Central memory CD8-positive, alpha-beta T cell (primary cell): ENCODE measurements around the gene MPG.
A peak's percentile ranks its signal among the peaks of the same experiment; 100 is the strongest.

Experiments
- ATAC-seq: fragments of 150-1000 bp; cut with Tn5 transposase; replicated peaks from 2 replicates; pipeline ENCODE4 v1.10.0; 2022; ENCODE audit warnings: mild to moderate bottlenecking, moderate FRiP score, moderate number of reproducible peaks; ENCODE audit not compliant: poor library complexity, severe bottlenecking; ENCODE audit errors: extremely low read depth
- DNase-seq, 2 donors: peaks; one replicate each; pipeline ENCODE4 v3.0.0; 2021; ENCODE audit warnings: low spot score in 2 of 2
- H3K27ac Mint-ChIP-seq: one replicate; pipeline ENCODE4 v1.8.0; 2022; ENCODE audit warnings: low read depth, mild to moderate bottlenecking, moderate library complexity, mixed read lengths
- H3K27me3 Mint-ChIP-seq: one replicate; pipeline ENCODE4 v1.8.0; 2022; ENCODE audit warnings: mixed read lengths
- H3K36me3 Mint-ChIP-seq: one replicate; pipeline ENCODE4 v1.8.0; 2022; ENCODE audit warnings: mild to moderate bottlenecking, moderate library complexity, mixed read lengths; ENCODE audit not compliant: insufficient read depth
- H3K4me1 Mint-ChIP-seq: one replicate; pipeline ENCODE4 v1.8.0; 2022; ENCODE audit warnings: mixed read lengths
- H3K4me3 Mint-ChIP-seq: one replicate; pipeline ENCODE4 v1.8.0; 2022; ENCODE audit warnings: mild to moderate bottlenecking, moderate library complexity, mixed read lengths
- H3K9me3 Mint-ChIP-seq: one replicate; pipeline ENCODE4 v1.8.0; 2022; ENCODE audit warnings: mixed read lengths

The MPG gene

DNA sequence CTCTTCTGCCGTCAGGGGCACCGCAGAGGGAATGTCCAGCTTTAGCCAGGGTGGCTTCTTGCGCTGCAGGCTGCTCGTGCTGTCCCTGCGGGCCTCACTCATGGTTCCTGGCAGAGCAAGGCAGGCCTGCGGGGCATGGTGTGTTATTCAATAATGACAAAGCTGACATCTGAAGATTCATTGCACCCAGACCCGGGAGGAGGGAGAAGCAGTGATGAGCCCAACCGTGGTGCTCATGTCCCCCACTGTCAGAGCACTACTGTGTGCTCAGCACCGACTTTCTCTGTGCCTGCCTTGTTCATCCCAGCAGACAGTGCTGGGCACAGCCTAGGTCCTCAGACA lies 13.1 kb upstream of the MPG start:
- Mint-ChIP-seq H3K36me3 (peaks cover 2% of the 10 kb centered on the region), H3K9me3 (no peaks in the 10 kb centered on the region), H3K4me3 (no peak overlapping the region), H3K4me1 (peaks cover 10% of the 10 kb centered on the region), H3K27ac (no peak overlapping the region), H3K27me3 (peaks cover 14% of the 10 kb centered on the region)
- ATAC-seq (no peak), DNase-seq (no peak)

GRCh38 chr16:65745-66144 lies 12.3 kb upstream of the MPG start:
- ATAC-seq = peak; percentile 85

DNA sequence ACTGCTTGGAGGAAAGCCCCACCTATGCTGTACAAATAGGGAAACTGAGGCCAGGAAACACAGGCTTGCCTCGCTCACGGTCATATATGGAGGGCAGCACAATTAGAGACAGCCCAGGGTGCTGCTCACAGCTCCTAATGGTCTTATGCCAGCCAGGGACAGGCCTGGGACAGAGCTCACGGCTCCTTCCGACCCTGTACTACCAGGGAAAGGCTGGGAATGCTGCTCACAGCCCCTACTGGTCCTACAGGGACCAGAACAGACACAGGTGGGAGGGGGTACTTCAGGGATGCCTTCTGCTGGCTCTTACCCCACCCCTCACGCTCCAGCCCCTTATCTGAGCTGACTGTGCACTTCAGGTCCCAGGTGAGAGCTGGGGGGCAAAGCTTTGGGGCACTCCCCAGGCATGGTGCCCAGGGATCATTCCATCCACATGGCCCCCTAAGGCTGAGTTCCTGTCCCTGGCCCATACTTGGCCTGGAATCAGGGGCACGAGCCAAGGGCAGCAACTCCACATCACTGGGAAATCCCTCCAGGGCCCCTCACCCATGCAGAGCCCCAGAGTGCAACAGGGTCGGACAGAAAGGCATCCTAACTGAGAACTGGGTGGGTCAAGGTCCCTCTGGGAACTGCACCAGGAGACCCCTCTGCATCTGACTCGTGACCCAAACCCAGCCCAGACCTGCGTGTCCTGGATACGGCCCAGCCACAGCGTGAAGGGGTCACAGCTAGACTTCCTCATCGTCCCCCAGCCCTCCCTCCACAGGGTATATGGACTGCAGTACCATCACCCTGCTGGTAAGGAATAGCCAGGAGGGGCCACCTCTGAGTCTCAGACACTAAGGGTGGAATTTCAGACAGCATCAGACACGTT lies 11.5 kb upstream of the MPG start:
- H3K27me3 Mint-ChIP-seq = peaks cover 30% of the 10 kb centered on the region
- no peak overlapping the region for H3K4me3 Mint-ChIP-seq
- peaks cover 10% of the 10 kb centered on the region for H3K4me1 Mint-ChIP-seq
- no peak for DNase-seq
- peaks cover 2% of the 10 kb centered on the region for H3K36me3 Mint-ChIP-seq
- ATAC-seq = no peak
- no peak overlapping the region for H3K27ac Mint-ChIP-seq
- H3K9me3 Mint-ChIP-seq = no peaks in the 10 kb centered on the region

More at GRCh38 chr16:65745-66144, 12.3 kb upstream of the MPG start:
- Mint-ChIP-seq H3K9me3 (no peaks in the 10 kb centered on the region), H3K4me3 (no peak overlapping the region), H3K27ac (no peak overlapping the region), H3K36me3 (peaks cover 2% of the 10 kb centered on the region), H3K4me1 (peaks cover 10% of the 10 kb centered on the region), H3K27me3 (peaks cover 22% of the 10 kb centered on the region)
- DNase-seq = peak; percentile 77 to 79

- Mint-ChIP-seq H3K27me3 (peaks cover 33% of the 10 kb centered on the region), H3K27ac (no peak overlapping the region), H3K9me3 (no peaks in the 10 kb centered on the region), H3K4me3 (no peak overlapping the region), H3K36me3 (peaks cover 2% of the 10 kb centered on the region), H3K4me1 (peaks cover 10% of the 10 kb centered on the region)
- ATAC-seq (no peak), DNase-seq (no peak)
Observed at GRCh38 chr16:67183-67791, 10.7 kb upstream of the MPG start.

GRCh38 chr16:67884-68789 lies 9.9 kb upstream of the MPG start:
- Mint-ChIP-seq H3K9me3 (no peaks in the 10 kb centered on the region), H3K36me3 (peaks cover 3% of the 10 kb centered on the region), H3K4me3 (no peak overlapping the region), H3K4me1 (peaks cover 15% of the 10 kb centered on the region), H3K27ac (no peak overlapping the region), H3K27me3 (peaks cover 40% of the 10 kb centered on the region)
- ATAC-seq = no peak
- no peak for DNase-seq

DNA sequence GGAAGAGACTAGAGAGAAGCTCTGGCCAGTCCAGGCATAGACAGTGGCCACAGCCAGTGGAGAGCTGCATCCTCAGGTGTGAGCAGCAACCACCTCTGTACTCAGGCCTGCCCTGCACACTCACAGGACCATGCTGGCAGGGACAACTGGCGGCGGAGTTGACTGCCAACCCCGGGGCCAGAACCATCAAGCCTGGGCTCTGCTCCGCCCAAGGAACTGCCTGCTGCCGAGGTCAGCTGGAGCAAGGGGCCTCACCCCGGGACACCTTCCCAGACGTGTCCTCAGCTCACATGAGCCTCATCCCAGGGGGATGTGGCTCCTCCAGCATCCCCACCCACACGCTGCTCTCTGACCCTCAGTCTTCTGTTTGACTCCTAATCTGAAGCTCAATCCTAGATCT lies 8.8 kb upstream of the MPG start:
- Mint-ChIP-seq H3K4me3 (no peak overlapping the region), H3K4me1 (peaks cover 16% of the 10 kb centered on the region), H3K27ac (no peak overlapping the region), H3K36me3 (peaks cover 3% of the 10 kb centered on the region), H3K27me3 (peaks cover 50% of the 10 kb centered on the region), H3K9me3 (no peaks in the 10 kb centered on the region)
- DNase-seq = no peak
- ATAC-seq = no peak

- Mint-ChIP-seq H3K27me3 (peaks cover 54% of the 10 kb centered on the region), H3K4me3 (no peak overlapping the region), H3K4me1 (peaks cover 10% of the 10 kb centered on the region), H3K27ac (no peak overlapping the region), H3K9me3 (no peaks in the 10 kb centered on the region), H3K36me3 (peaks cover 1% of the 10 kb centered on the region)
- no peak for DNase-seq
- ATAC-seq = no peak
Observed at GRCh38 chr16:71210-71539, 6.8 kb upstream of the MPG start.

GRCh38 chr16:71540-72401 lies 6.3 kb upstream of the MPG start:
- H3K36me3 Mint-ChIP-seq = peaks cover 5% of the 10 kb centered on the region
- H3K9me3 Mint-ChIP-seq = no peaks in the 10 kb centered on the region
- peaks cover 54% of the 10 kb centered on the region for H3K27me3 Mint-ChIP-seq
- H3K4me1 Mint-ChIP-seq = peaks cover 16% of the 10 kb centered on the region
- H3K27ac Mint-ChIP-seq = no peak overlapping the region
- ATAC-seq = no peak
- DNase-seq = no peak
- H3K4me3 Mint-ChIP-seq = no peak overlapping the region

- Mint-ChIP-seq H3K4me3 (peak within 1 kb of the TSS; percentile 0), H3K27me3 (peaks cover 46% of the 10 kb centered on the region), H3K9me3 (no peaks in the 10 kb centered on the region), H3K4me1 (peaks cover 18% of the 10 kb centered on the region), H3K27ac (no peak within 1 kb of the TSS), H3K36me3 (peaks cover 7% of the 10 kb centered on the region)
- DNase-seq (no peak), ATAC-seq (no peak)
Observed at GRCh38 chr16:72561-73548, 5.2 kb upstream of the MPG start, which contains the start of gene RHBDF1. RHBDF1 (minus strand) TSS chr16:72631; CDS start chr16:65015, 7,616 bp downstream.

DNA sequence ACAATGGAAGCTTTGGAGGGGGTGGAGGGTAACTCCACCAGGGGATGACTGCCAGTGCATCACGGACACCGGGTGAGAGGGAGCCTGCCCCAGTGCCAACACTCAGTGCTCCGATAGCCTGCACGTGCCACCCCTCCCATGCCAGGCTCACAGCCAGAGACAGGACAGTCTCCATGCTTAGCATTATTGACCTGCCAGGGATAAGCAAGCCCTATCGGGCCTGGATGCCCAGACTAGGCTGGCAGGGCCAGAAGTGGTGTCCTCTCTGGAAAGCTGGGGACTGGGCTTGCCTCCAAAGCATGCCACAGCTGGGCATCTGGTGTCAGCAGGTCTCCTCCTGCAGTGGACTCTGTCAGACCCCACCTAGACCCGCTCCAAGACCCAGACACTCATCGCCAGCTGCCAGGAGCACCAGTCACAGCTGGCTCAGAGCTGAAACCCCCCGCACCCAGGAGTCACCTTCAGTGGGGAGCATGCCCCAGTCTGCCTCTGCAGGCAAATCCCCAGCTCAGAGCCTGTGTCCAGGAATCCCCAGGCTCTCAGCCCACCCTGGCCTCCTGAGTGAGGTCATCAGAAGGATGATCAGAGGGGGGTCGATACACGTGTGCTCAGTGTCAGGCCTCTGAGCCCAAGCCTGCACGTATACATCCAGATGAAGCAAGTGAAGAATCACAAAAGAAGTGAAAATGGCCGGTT lies 3.8 kb upstream of the MPG start:
- Mint-ChIP-seq H3K4me1 (peaks cover 25% of the 10 kb centered on the region), H3K36me3 (peaks cover 7% of the 10 kb centered on the region), H3K27ac (no peak overlapping the region), H3K4me3 (no peak overlapping the region), H3K27me3 (peaks cover 46% of the 10 kb centered on the region), H3K9me3 (no peaks in the 10 kb centered on the region)
- no peak for ATAC-seq
- DNase-seq = no peak
